T-helper 22 cell (primary cell): ENCODE results near the gene ST3GAL3.

ENCODE experiments used
- DNase-seq: peaks from one replicate; pipeline ENCODE4 v3.0.0-alpha.2; 2020; ENCODE audit warnings: low read depth

Gene ST3GAL3

GRCh38 chr1:43786960-43787359, 79.6 kb downstream of the ST3GAL3 start:
- no peak for DNase-seq

- DNase-seq: no peak
Observed at GRCh38 chr1:43789604-43790550, 82.5 kb downstream of the ST3GAL3 start.

- no peak for DNase-seq
Observed at GRCh38 chr1:43791243-43791642, 83.9 kb downstream of the ST3GAL3 start.

DNA sequence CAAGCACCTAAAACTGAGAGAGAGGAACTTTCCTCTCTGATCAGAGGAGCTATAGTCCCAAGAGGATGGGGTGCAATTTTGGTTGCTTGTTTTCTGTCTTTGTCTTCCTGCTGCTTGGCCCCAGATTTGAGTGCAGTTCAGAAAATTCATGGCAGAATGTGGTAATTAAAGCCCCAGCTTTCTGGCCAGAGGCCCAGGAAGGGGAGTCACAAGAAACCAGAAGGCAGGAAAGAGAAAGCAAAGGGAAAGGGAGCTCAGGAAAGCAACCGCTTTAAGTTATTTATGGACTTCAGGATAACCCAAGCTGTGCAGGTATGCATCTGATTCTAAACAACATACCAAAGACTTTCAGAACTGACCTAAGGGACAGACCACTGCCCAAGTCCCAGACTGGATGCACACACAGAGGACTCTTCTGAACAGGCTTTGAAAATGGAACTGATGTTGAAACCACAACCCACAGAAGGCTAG, 88.8 kb downstream of the ST3GAL3 start:
- no peak for DNase-seq

- no peak for DNase-seq
Observed at GRCh38 chr1:43797891-43798290, 90.6 kb downstream of the ST3GAL3 start.

DNA sequence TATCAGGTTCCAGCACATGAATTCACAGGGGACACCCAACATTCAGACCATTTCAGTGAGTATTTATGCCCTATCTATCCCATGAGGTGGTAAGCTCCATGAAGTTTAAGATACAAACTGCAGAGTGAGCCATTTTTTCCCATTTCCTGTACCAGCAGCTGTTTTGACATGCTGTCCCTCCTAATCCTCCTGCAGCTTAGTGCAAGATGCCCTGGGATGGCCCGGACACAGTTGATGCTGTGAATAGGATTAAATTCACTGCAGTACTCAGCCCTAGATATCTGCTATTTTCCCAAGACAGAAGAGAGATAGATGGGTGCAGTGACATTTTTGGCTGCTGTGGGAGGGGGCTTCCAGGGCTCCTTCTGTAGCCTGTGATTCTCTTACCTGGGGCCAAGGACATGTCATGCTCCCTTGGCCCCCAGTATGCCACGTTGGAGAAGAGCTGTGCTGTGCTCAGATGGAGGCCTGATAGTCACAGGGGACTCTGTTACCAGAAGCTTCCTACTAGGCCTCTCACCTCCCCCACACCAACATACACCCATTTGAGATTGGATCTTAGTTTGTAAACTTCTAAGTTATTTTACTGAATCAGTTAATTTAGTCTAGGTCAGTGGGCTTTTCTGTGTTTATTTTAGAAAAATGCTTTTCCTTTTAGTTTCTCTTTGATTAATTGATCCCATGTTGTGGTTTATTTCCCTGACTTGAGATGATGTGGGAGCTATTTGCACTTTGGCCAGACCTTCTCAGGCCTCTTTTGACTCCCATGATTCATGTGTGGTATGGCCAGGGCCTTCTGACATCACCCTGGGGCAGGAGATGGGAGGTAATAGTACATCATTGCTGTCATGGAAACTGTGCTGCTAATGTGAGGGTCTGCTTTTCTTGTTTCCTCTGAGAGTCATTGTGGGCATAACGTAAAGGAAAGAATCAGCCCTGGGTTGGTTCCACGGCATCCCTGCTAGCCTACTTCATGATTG, 92.6 kb downstream of the ST3GAL3 start:
- DNase-seq: no peak

- DNase-seq: no peak
Observed at GRCh38 chr1:43800771-43801170, 93.4 kb downstream of the ST3GAL3 start.

- DNase-seq: no peak
Observed at GRCh38 chr1:43801203-43801602, 93.9 kb downstream of the ST3GAL3 start.

DNA sequence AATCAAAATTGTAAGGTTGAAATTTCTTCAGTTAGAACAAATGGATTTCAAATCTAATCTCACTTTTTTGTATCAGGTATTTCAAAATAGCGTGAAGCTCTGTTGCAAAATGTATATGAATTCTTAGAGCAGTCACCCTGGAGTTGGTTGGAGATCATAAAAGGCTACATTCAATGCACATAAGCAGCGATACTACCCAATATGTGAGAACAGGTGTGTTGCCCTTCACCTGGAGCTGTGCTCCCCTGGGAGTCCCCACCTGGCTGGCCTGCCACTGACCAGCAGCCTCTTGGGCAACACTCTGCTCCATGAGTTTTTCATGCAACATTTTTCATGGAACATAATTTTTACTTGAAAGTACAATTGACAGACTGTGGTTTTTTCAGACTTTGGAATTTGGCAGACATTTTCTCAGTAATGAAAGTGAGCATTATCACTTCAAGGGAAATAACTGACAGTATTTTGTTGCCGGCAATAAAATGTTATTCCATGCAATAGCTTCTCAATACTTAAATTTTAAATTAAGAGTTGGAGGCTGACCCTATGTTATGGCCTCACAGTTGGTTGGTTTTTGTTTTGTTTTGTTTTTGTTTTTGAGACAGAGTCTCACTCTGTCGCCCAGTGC, 95.1 kb downstream of the ST3GAL3 start:
- DNase-seq: no peak

DNA sequence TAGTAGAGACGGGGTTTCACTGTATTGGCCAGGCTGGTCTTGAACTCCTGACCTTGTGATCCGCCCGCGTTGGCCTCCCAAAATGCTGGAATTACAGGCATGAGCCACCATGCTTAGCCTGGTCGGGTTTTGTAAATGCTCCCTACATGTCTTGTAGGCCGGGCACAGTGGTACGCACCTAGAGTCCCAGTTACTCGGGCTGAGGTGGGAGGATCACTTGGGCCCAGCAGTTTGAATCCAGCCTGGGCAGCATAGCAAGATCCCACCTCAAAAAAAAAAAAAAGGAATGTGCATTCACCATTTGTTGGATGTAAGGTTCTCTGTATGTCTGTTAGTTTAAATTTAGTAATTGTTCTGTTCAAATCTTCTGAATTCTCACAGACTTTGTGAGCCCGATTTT, 95.8 kb downstream of the ST3GAL3 start:
- no peak for DNase-seq

DNA sequence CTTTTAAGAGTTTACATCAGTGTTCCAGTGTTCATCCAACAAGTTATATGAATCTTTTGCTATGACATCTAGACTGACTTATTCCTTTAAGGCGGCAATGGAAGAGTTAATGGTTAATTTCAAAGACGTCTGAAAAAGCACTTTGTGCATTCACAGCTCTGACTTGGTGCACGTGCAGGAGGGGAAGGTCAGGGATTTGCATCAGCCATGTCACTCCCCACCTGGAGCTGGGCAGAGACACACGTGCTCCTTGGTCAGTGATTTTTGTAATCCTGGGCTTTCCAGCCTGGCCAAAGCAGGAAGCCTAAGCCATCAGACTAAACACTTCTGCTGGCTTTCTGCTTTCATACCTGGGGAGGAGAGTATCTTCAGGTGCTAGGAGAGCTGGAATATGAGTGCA, 96.3 kb downstream of the ST3GAL3 start:
- no peak for DNase-seq

DNA sequence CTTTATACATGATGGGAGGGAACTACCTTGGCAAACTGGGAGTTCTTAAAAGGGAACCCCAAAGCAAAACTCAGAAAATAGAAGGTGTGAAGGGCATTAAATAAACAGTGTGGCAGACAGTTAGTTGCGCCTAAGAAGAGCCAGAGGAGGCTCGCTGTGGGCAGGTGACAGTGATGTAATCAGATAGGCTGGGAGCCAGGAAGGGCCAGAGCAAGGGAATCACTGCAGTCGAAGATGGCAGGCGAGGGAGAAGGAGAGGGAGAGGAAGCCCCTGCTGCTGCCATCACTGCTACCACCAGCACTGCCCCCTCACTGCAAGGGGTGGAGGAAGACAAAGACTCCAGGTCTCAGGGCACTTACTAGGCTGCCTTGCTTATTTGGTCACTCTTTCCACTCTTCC, 97.2 kb downstream of the ST3GAL3 start:
- DNase-seq: no peak

DNA sequence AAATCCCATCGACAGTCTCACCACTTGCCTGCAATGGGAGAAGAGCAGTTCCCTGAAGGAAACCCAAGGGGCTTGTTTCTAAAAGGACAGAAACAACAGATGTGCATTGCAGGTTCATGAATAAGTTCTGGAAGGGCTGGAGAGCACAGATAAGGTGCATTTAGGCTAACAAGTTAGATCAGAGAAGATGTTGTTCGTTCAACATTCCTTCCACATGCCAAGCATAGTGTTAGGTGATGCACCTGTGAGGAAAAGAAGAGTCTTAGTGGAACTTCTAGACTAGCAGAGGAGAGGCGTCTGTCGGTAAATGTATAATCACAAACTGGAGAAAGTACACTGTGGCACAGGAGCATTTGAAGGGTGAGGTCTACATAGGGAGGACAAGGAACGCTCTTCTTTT, 98.0 kb downstream of the ST3GAL3 start:
- DNase-seq: no peak

GRCh38 chr1:43806183-43806582, 98.8 kb downstream of the ST3GAL3 start:
- no peak for DNase-seq

DNA sequence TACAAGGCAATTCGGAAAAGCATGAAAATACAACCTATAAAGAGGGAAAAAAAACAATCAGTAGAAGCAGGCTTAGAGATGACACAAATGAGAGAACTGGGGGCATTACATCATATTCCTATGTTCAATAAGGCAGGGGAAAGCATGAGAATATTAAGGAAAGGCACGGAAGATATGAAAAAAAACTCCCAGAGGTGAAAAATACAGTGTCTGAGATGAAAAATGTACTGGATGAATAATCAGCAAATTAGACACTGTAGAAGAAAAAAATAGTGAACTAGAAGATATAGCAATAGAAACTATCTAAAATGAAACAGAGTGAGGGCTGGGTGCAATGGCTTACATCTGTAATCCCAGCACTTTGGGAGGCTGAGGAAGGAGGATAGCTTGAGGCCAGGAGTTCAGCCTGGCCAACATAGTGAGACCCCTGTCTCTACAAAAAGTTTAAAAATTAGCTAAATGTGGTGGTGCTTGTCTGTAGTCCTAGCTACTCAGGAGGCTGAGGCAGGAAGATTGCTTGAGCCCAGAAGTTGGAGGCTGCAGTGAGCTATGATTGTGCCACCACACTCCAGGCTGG, 101.8 kb downstream of the ST3GAL3 start:
- DNase-seq: no peak

- no peak for DNase-seq
Observed at GRCh38 chr1:43812579-43812978, 105.2 kb downstream of the ST3GAL3 start.

DNA sequence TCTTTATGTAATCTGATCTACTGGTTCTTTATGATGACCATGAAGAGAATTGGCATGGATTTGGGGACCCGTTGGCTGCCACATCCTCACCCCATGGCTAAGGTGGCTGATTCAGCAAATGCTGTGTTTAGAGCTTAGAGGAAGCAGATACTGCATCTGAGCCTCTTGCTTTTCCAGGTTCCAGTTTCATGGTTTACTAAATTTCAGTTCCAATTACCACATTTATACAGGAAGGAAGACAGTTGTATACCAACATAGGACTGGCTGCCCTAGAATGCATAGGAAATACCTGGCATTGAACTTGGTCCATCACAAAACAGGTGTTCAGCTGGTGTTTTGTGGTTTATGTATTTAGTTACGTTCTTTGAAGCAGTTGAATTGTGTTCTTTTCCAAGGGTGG, 107.1 kb downstream of the ST3GAL3 start:
- no peak for DNase-seq

DNA sequence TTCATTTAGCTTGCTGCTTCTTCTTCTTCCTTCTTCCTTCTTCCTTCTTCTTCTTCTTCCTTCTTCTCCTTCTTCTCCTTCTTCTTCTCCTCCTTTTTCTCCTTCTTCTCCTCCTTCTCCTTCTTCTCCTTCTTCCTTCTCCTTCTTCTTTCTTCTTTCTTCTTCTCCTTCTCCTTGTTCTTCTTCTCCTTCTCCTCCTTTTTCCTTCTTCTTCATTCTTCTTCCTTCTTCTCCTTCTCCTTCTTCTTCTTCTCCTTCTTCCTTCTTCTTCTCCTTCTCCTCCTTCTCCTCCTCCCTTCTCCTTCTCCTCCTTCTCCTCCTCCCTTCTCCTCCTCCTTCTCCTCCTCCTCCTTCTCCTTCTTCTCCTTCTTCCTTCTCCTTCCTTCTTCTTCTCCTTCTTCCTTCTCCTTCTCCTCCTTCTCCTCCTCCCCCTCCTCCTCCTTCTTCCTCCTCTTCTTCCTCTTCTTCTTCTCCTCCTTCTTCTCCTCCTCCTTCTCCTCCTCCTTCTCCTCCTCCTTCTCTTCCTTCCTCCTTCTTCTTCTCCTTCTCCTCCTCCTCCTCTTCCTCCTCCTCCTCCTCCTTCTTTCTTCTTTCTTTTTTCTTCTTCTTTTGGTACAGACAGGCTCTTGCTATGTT, 110.1 kb downstream of the ST3GAL3 start:
- no peak for DNase-seq

GRCh38 chr1:43818691-43819090, 111.4 kb downstream of the ST3GAL3 start:
- DNase-seq: no peak

DNA sequence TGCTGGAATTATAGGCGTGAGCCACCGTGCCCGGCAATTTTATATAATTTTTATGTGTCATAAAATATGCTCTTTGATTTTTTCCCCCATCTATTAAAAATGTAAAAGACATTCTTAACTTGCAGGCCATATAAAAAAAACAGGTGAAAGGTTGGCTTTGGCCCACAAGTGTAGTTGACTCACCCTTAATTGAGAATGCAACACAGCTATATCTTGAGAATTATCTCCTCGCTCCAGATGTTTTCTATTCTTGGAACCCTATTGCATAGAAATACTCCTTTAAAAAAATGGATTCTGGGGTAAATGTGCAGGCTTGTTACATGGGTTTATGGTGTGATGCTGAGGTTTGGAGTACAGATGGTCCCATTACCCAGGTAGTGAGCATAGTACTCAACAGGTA, 112.0 kb downstream of the ST3GAL3 start:
- DNase-seq: no peak

- DNase-seq: no peak
Observed at GRCh38 chr1:43821471-43821870, 114.1 kb downstream of the ST3GAL3 start.
